ENCODE data around the gene OR2L3.
"Not testable (repeated sequence)": the region's sequence is repeated elsewhere in the genome, so short reads cannot be mapped to it uniquely, and the experiment has no call there.

The OR2L3 gene

GRCh38 chr1:248046536-248046935 is at the start of gene OR2L3:
TSS of gene OR2L3 (plus strand) at chr1:248046836. CDS start at chr1:248060682, 13,846 bp downstream.
- no peak for DNase-seq

DNA sequence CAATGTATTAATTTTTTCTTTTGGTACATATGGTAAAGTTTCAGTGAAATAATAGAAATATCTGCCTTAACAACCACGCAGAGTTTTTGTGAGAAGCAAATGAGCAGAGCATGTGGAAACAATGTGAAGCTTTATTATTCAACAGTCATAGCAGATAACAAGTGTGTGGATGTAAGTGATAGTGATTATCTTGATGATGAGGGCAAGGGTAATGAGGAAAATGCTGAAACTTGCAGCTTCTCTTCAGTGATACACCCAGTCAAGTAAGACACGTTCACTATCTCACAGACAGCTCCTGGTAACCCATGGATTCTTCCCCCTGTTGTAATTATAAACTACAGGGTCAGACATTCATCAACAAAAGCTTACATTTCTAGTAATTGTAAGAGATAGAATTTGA is 47.8 kb upstream of the OR2L3 start:
- no peak for DNase-seq

DNA sequence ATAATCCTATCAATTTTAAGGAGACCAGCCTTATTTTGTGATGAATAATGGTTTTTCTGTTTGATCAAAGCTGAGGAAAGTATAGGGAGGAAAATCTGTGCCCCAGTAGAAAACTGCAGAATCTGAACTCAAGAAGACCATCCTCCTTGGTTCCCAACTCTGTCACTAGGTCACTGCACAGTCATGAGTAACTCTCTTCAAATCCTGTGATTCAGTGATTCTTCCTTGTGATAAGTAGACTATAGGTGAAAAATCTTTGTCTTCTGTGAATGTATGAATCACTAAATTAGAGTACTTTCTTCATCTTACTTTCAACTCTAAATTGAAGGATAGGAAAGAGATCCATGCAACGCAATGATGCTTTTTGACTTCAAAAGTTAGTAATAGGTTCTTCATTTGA is 46.5 kb upstream of the OR2L3 start:
- DNase-seq, result no peak

DNA sequence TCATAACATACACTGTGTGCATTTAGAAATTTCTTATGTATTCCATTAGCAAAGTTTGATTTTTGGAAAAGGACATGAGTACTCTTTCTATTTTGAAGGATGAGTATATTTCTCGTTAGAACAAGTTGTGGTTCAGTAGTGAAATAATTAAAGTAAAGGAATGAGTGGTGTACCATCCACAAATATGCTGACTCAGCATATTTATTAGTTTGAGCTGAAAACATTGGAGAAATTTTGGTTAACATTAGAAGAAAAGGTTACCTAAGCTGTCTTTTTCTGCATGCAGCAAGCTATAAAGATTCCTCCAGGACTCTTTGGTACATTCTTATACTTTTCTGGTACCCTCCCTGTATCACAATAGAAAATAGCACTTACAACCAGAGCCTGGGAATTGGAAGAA is 38.9 kb upstream of the OR2L3 start:
- no peak for DNase-seq

GRCh38 chr1:248009681-248010080 is 37.0 kb upstream of the OR2L3 start:
- no peak for DNase-seq

GRCh38 chr1:248013229-248013710 is 33.4 kb upstream of the OR2L3 start, which contains the start of gene OR2L5:
TSS of gene OR2L5 (plus strand) at chr1:248013660. CDS start at chr1:248021948, 8,288 bp downstream.
- no peak for DNase-seq

DNA sequence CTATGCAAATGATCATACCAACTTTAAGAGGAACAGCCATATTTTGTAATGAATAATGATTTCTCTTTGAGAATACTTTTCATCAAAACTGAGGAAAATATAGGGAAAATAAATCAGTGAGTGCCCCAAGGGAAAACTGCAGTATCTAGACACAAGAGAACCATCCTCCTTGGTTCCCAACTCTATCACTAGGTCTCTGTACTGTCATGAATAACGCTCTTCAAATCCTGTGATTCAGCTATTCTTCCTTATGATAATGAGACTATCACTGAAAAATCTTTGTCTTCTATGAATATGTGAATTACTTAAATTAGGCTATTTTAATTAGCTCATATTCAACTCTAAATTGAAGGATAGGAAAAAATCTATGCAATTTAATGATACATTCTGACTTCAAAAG is 30.8 kb upstream of the OR2L3 start:
- no peak for DNase-seq

DNA sequence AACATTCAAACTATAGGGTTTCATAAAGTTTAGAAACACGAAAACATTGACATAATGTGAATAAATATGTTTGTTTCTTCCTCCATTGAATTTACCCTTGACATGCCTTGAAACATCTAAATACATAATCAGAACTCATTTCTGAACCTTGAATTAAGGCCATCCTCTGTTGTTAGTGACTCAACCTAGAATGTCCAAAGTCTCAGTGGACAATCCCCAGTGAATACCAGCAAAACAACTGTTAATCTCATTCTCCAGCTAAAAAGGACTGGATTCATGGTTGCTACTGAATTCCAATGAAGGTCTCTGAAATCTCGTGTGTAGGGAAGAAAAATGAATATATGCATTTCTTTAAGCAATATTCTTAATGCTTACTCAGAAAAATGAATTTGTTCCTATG is 16.9 kb upstream of the OR2L3 start, which contains the start of gene OR2L2:
Gene OR2L2, plus strand, starts transcription at position 301 of the 400 bp plus-strand sequence. CDS start 8,198 bp downstream, outside the sequence.
- DNase-seq, result no peak

DNA sequence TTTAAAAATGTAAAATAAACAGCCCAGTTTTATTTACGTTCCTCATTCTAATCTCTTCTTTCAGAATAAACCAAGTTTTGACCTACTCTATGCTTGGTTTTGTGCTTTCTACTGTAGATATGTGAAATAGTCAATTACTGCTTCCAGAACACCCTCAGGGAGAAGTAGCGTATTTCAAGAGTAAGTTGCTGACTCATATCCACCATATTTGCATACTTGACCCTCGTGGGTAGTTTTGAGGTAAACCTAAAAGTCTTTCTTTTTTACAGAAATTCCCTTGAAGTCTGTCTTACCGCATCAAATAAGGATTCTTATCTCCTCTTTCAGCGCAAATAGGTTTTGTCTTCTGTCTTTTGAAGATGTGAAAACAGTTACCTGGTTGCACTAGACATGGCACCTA is 1.4 kb upstream of the OR2L3 start:
- DNase-seq, result no peak

DNA sequence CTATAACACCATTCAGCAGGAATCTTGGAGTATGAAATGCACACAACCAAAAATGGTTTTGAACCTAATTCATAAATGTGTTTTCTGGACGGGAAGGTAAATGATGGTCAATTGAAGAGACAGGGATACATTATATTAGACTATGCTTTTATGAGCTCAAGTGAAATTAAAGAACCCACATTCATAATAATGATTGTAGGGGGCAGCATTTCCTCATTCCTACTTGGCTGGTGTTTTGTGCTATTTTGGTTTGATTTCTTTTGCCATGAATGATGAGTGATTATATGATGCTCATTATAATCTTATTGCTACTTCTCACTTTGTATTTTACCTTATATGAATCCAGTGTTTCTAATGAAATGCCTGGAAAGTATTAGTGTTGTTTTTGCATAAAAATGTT is 372 bp downstream of the OR2L3 start:
- DNase-seq, result no peak

DNA sequence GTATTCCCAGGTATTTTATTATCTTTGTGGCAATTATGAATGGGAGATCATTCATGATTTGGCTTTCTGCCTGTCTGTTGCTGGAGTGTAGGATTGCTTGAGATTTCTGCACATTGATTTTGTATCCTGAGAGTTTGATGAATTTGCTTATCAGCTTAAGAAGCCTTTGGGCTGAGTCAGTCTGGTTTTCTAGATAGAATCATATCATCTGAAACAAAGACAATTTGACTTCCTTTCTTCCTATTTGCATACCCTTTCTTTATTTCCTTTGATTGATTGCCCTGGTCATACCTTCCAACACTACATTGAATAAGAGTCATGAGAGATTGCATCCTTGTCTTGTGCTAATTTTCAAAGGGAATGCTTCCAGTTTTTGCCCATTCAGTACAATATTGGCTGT is 8.0 kb downstream of the OR2L3 start:
- DNase-seq, result no peak

- no peak for DNase-seq
Observed at GRCh38 chr1:248055261-248055660, 8.6 kb downstream of the OR2L3 start.

GRCh38 chr1:248065071-248065470 is 18.4 kb downstream of the OR2L3 start:
- DNase-seq, result no peak

DNA sequence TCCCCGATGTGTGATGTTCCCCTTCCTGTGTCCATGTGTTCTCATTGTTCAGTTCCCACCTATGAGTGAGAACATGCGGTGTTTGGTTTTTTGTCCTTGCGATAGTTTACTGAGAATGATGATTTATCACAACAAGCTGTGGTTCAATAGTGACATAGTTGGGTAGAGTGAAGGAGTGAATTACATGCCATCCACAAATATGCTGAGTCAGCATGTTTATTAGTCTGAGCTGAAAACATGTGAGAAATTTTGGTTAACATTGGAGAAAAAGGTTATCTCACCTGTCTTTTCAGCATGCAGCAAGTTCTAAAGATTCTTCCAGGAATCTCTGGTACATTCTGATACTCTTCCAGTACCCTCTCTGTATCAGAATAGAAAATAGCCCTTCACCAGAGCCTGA is 19.0 kb downstream of the OR2L3 start:
- DNase-seq, result no peak

- not testable (repeated sequence) for DNase-seq
Observed at GRCh38 chr1:248083864-248084263, 37.2 kb downstream of the OR2L3 start.

GRCh38 chr1:248094884-248095283 is 48.2 kb downstream of the OR2L3 start, which contains the start of gene OR2L13:
TSS of gene OR2L13 (plus strand) at chr1:248095184. CDS start at chr1:248099376, 4,192 bp downstream.
- DNase-seq, result no peak

GRCh38 chr1:248098529-248098928 is 51.9 kb downstream of the OR2L3 start:
- DNase-seq, result no peak

- no peak for DNase-seq
Observed at GRCh38 chr1:248102847-248103246, 56.2 kb downstream of the OR2L3 start.

- DNase-seq, result no peak
Observed at GRCh38 chr1:248111157-248111556, 64.5 kb downstream of the OR2L3 start.
